Cardiac muscle cell (in vitro differentiated cells and primary cell): Measurements from ENCODE around the gene FES. TPM values are rescaled to one million over a fixed set of nuclear protein-coding genes. Genes with fewer than 3 reads are reported as not detected.

Experiments used
- DNase-seq, 2 donors: peaks; one replicate each; pipeline versions ENCODE4 v3.0.0 to v3.0.0-alpha.2; 2010 to 2017; ENCODE audit warnings: low read depth in 1 of 2, low spot score in 1 of 2
- H3K27ac ChIP-seq: fragments of 200-600 bp; sonication (generic); 2 replicates; pipeline ENCODE4 v1.5.1; 2016
- H3K27me3 ChIP-seq: fragments of 200-600 bp; sonication (generic); 2 replicates; pipeline ENCODE4 v1.6.0; 2016; ENCODE audit warnings: control low read depth
- H3K36me3 ChIP-seq: fragments of 200-600 bp; sonication (generic); 2 replicates; pipeline ENCODE4 v1.5.1; 2016; ENCODE audit warnings: control low read depth
- H3K4me1 ChIP-seq: fragments of 200-600 bp; sonication (generic); 2 replicates; pipeline ENCODE4 v1.8.1; 2017; ENCODE audit warnings: low read depth, mild to moderate bottlenecking, mixed run types
- H3K4me3 ChIP-seq: fragments of 200-600 bp; sonication (generic); 2 replicates; pipeline ENCODE4 v1.5.1; 2016; ENCODE audit warnings: mild to moderate bottlenecking
- H3K9me3 ChIP-seq: fragments of 200-600 bp; sonication (generic); 2 replicates; pipeline ENCODE4 v1.5.1; 2017; ENCODE audit warnings: low read depth, mild to moderate bottlenecking, control low read depth
- polyA plus RNA-seq: library from polyadenylated mRNA; unstranded; fragments of >200 nt; fragmentation: Nextera tagmentation; extraction: Ambion mirVana; gene quantifications from 2 replicates; pipeline ENCODE4 v1.2.1, GENCODE V29; 2016
- total RNA-seq: library from RNA; depleted of rRNA; stranded (reverse); fragments of >200 nt; gene quantifications from 2 replicates; pipeline ENCODE4 v1.2.3, GENCODE V29; 2016
- TF ChIP-seq, protein P1 (sequence below): IDR thresholded peaks from 2 replicates; pipeline ENCODE4 v1.5.1; 2012; ENCODE audit warnings: low read depth, mild to moderate bottlenecking, low read length

The FES gene
- total and polyA plus RNA-seq, 2 experiments from 2014 or later = 5.4 to 19.8 TPM

DNA sequence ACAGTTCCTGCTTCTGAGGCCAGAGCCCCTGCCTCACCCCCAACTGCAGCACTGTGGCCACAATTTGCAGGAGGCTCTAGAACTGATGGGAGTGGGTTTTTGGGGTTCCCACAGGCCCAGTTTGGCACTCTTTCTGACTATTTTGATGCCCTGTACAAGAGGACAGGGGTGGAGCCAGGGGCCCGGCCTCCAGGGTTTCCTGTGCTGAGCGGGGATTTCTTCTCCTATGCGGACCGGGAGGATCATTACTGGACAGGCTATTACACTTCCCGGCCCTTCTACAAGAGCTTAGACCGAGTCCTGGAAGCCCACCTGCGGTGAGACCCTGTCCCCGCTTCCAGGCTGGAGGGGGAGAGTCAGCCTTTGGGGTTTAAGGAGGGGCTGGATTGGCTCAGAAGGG is 25.7 kb downstream of the FES start:
- no peak for DNase-seq
- H3K27me3 ChIP-seq = no peaks in the 10 kb centered on the region
- TF ChIP-seq, protein P1, sequence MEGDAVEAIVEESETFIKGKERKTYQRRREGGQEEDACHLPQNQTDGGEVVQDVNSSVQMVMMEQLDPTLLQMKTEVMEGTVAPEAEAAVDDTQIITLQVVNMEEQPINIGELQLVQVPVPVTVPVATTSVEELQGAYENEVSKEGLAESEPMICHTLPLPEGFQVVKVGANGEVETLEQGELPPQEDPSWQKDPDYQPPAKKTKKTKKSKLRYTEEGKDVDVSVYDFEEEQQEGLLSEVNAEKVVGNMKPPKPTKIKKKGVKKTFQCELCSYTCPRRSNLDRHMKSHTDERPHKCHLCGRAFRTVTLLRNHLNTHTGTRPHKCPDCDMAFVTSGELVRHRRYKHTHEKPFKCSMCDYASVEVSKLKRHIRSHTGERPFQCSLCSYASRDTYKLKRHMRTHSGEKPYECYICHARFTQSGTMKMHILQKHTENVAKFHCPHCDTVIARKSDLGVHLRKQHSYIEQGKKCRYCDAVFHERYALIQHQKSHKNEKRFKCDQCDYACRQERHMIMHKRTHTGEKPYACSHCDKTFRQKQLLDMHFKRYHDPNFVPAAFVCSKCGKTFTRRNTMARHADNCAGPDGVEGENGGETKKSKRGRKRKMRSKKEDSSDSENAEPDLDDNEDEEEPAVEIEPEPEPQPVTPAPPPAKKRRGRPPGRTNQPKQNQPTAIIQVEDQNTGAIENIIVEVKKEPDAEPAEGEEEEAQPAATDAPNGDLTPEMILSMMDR = no peak
- H3K27ac ChIP-seq = no peak overlapping the region
- no peak overlapping the region for H3K4me3 ChIP-seq
- H3K4me1 ChIP-seq = peaks cover 7% of the 10 kb centered on the region
- no peaks in the 10 kb centered on the region for H3K9me3 ChIP-seq
- peaks cover 33% of the 10 kb centered on the region for H3K36me3 ChIP-seq

DNA sequence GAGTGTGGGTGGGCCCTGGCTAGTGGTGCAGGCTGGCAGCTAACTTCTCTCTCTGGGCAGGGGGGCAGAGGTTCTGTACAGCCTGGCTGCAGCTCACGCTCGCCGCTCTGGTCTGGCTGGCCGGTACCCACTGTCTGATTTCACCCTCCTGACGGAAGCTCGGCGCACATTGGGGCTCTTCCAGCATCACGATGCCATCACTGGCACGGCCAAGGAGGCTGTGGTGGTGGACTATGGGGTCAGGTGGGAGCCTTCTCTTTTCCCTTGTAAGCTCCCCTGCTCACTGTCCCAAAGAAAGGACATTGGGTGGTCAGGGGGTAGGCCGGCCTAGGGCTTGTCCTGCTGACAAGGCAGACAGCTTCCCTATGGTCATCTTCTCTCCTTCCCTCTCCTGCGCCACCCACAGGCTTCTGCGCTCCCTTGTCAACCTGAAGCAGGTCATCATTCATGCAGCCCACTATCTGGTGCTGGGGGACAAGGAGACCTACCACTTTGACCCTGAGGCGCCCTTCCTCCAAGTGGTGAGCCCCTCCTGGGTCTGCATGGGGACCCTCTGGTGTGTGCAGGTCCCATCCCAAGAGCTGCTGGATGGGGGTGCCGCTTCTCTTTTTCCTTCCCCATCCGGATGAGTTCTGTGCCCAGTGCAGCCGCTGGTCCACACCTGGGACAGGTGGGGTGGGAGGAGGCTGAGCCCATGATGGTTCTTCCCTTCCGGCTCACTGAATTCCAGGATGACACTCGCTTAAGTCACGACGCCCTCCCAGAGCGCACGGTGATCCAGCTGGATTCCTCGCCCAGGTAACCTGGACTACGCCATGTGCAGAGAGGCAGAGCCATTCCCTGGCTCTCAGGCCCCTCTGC is 26.4 kb downstream of the FES start:
- TF ChIP-seq, protein P1 = no peak
- no peaks in the 10 kb centered on the region for H3K27me3 ChIP-seq
- peaks cover 29% of the 10 kb centered on the region for H3K36me3 ChIP-seq
- no peak overlapping the region for H3K4me3 ChIP-seq
- no peak for DNase-seq
- no peak overlapping the region for H3K27ac ChIP-seq
- no peaks in the 10 kb centered on the region for H3K9me3 ChIP-seq
- peaks cover 7% of the 10 kb centered on the region for H3K4me1 ChIP-seq

DNA sequence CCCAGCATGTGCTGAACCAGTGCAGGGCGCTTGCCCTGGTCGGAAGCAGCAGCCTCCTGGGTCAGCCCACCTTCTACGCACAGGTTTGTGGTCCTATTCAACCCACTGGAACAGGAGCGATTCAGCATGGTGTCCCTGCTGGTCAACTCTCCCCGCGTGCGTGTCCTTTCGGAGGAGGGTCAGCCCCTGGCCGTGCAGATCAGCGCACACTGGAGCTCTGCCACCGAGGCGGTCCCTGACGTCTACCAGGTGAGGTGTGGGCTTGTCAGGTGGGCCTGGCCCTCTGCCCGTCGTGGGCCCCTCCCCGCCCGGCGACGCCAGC is 27.0 kb downstream of the FES start:
- Histone ChIP-seq H3K4me1 (peaks cover 7% of the 10 kb centered on the region), H3K27ac (no peak overlapping the region), H3K4me3 (no peak overlapping the region), H3K36me3 (peaks cover 26% of the 10 kb centered on the region), H3K9me3 (no peaks in the 10 kb centered on the region), H3K27me3 (no peaks in the 10 kb centered on the region)
- TF ChIP-seq, protein P1 = no peak
- DNase-seq = no peak

DNA sequence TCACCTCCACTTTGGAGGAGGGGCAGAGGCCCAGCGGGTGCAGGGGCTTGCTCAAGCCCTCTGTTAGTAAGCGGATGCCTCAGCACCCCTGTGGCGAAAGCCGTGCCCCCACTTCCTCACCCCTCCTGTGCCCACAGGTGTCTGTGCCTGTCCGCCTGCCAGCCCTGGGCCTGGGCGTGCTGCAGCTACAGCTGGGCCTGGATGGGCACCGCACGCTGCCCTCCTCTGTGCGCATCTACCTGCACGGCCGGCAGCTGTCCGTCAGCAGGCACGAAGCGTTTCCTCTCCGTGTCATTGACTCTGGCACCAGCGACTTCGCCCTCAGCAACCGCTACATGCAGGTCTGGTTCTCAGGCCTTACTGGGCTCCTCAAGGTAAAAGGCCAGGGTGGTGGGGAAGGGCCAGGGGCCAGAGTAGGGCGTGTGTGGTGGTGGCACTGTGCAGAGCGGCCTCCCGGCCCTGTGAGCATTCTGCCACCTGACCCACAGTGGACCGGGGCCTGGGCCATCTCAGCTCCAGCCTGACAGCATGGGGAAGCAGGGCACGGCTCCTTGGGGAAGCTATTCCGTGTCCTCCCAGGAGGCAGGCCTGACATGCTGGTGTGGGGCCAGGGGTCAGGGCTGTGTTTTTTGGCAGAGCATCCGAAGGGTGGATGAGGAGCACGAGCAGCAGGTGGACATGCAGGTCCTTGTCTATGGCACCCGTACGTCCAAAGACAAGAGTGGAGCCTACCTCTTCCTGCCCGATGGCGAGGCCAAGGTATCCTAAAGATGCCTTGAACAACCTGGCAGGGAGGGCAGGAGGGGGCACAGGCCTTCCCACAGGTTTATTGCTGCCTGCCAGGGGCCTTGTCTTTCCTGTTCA is 27.8 kb downstream of the FES start:
- no peak for DNase-seq
- no peaks in the 10 kb centered on the region for H3K9me3 ChIP-seq
- no peak overlapping the region for H3K27ac ChIP-seq
- H3K36me3 ChIP-seq = peaks cover 22% of the 10 kb centered on the region
- H3K27me3 ChIP-seq = no peaks in the 10 kb centered on the region
- peaks cover 12% of the 10 kb centered on the region for H3K4me1 ChIP-seq
- TF ChIP-seq, protein P1 = no peak
- H3K4me3 ChIP-seq = no peak overlapping the region

DNA sequence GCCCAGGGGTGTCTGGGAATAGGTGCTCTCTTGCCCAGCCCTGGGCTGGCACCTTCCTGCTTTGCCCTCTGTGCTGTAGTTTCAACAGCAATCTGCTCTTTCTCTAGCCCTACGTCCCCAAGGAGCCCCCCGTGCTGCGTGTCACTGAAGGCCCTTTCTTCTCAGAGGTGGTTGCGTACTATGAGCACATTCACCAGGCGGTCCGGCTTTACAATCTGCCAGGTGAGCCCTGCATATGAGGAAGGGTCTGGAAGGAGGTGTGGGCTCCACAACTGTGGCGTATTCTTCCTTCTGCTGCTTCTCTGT is 28.4 kb downstream of the FES start:
- TF ChIP-seq, protein P1 = no peak
- Histone ChIP-seq H3K27ac (no peak overlapping the region), H3K4me3 (no peak overlapping the region)

More for the DNA sequence above, 28.4 kb downstream of the FES start:
- peaks cover 12% of the 10 kb centered on the region for H3K4me1 ChIP-seq
- H3K9me3 ChIP-seq = no peaks in the 10 kb centered on the region
- no peak for DNase-seq
- peaks cover 16% of the 10 kb centered on the region for H3K36me3 ChIP-seq
- no peaks in the 10 kb centered on the region for H3K27me3 ChIP-seq
